ENCODE data around the gene KIRREL3.

The KIRREL3 gene

DNA sequence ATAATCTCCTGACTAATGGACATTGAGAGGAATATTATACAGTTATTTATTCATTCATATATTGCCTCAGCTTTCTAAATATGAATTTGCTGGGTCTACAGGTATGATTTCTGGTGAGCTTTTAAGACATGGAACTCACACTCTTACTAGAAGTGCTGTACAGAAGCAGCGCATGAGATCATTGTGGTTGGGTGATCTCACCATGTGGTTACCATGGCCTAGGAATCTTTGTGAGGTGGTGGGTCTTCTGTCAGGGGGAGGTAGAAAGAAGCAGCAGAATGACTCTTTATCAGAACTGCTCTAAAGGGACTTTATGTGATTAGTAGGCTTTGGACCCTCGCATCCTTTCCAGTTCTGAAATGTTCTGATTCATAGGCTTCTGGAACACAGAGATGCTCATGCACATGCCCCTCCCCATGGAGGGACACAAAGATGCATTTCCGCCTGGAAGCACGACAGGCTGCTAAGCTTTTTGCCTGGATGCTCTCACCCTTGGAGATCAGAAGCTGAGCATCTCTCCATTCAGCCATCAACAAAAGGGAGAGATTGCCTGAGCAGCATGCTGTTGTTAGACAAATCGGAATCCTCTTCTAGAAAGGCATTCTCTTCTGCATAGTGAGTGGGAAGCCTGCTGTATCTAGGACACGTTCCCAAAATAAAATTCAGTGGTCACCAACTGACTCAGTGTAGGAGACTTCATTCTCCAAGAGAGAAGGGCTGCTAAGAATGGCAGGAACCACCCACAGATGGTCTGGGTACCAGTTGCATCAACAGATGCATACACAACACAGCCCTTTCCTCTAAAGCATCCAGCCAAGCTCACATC lies 51.3 kb downstream of the KIRREL3 start:
- Histone ChIP-seq H3K27ac (no peak overlapping the region), H3K4me1 (ENCODE audit: control insufficient read depth in 1 of 2, insufficient read depth in 1 of 2, low read depth in 1 of 2, low read length in 1 of 2) (no peaks in the 10 kb centered on the region), H3K27me3 (no peaks in the 10 kb centered on the region), H3K4me3 (ENCODE audit: low read depth in 1 of 2, low read length in 1 of 2) (no peak overlapping the region), H3K9me3 (no peaks in the 10 kb centered on the region), H3K36me3 (no peaks in the 10 kb centered on the region)
- TF ChIP-seq, protein P1, sequence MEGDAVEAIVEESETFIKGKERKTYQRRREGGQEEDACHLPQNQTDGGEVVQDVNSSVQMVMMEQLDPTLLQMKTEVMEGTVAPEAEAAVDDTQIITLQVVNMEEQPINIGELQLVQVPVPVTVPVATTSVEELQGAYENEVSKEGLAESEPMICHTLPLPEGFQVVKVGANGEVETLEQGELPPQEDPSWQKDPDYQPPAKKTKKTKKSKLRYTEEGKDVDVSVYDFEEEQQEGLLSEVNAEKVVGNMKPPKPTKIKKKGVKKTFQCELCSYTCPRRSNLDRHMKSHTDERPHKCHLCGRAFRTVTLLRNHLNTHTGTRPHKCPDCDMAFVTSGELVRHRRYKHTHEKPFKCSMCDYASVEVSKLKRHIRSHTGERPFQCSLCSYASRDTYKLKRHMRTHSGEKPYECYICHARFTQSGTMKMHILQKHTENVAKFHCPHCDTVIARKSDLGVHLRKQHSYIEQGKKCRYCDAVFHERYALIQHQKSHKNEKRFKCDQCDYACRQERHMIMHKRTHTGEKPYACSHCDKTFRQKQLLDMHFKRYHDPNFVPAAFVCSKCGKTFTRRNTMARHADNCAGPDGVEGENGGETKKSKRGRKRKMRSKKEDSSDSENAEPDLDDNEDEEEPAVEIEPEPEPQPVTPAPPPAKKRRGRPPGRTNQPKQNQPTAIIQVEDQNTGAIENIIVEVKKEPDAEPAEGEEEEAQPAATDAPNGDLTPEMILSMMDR (IDR thresholded peaks at IDR 0.05), result no peak

DNA sequence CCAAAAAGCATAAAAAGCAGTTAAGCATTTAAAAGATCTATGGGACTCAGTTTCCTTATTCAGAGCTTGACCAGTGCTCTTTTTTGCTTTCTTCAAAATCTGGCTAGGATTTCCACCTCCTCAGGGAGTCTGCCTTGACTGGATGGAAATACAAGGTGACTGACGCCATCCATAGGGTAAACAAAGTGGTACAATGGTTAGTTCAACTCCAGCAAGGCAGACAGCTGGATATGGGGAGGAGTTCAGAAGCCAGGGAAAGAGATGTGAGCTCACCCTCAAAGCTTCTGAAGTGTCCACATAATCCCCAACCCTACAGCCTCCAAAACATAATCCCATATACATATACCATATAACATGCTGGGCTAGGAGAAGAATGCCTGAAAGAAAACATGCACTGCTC lies 52.0 kb downstream of the KIRREL3 start:
- no peaks in the 10 kb centered on the region for H3K36me3 ChIP-seq
- H3K9me3 ChIP-seq, result no peaks in the 10 kb centered on the region
- H3K27ac ChIP-seq, result no peak overlapping the region
- no peaks in the 10 kb centered on the region for H3K27me3 ChIP-seq
- TF ChIP-seq, protein P1 (IDR thresholded peaks at IDR 0.05), result no peak
- no peak overlapping the region for H3K4me3 ChIP-seq (ENCODE audit: low read depth in 1 of 2, low read length in 1 of 2)
- H3K4me1 ChIP-seq (ENCODE audit: control insufficient read depth in 1 of 2, insufficient read depth in 1 of 2, low read depth in 1 of 2, low read length in 1 of 2), result no peaks in the 10 kb centered on the region

DNA sequence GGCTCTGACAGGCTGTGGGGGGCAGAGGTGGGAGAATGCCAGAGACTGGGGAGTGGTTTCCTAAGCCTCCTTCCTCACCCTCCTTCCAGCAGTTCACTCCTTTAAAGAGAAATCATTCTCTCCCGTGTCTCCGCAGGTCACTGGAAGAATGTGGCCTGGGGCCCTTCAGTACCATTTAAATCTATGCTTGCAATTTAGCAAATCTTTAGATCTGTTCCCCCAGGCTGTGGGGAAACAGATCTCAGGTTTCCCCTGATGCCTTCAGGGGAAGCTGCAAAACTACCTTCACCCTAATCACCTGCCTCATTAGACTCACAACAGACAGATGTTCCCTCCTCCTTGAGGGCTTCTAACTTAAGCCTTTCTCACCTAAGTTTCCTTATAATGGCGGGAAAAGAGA lies 55.3 kb downstream of the KIRREL3 start:
- H3K27me3 ChIP-seq, result no peaks in the 10 kb centered on the region
- H3K4me1 ChIP-seq (ENCODE audit: control insufficient read depth in 1 of 2, insufficient read depth in 1 of 2, low read depth in 1 of 2, low read length in 1 of 2), result no peaks in the 10 kb centered on the region
- no peak overlapping the region for H3K27ac ChIP-seq
- TF ChIP-seq, protein P1 (IDR thresholded peaks at IDR 0.05), result no peak
- no peak overlapping the region for H3K4me3 ChIP-seq (ENCODE audit: low read depth in 1 of 2, low read length in 1 of 2)
- H3K36me3 ChIP-seq, result no peaks in the 10 kb centered on the region
- no peaks in the 10 kb centered on the region for H3K9me3 ChIP-seq

DNA sequence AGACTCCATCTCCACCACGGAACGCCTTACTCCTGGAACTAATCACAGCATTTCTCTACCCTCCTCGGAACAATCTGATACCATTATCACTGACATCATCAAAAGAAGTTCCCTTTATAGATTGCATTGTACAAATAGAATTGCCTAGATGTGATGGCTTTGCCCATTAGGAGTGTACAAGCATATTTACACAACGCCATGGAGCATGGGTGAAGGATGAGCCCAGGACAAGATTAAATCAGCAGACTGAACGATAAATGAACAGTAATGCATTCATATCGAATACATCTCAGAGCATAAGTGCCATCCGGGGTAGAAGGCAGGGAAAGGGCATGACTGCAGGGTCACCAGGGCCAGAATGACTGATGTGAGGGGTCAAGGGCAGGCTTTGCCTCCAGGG lies 57.3 kb downstream of the KIRREL3 start:
- Histone ChIP-seq H3K9me3 (no peaks in the 10 kb centered on the region), H3K27me3 (no peaks in the 10 kb centered on the region), H3K36me3 (no peaks in the 10 kb centered on the region), H3K4me3 (ENCODE audit: low read depth in 1 of 2, low read length in 1 of 2) (no peak overlapping the region), H3K27ac (no peak overlapping the region), H3K4me1 (ENCODE audit: control insufficient read depth in 1 of 2, insufficient read depth in 1 of 2, low read depth in 1 of 2, low read length in 1 of 2) (no peaks in the 10 kb centered on the region)
- TF ChIP-seq, protein P1 (IDR thresholded peaks at IDR 0.05), result no peak

DNA sequence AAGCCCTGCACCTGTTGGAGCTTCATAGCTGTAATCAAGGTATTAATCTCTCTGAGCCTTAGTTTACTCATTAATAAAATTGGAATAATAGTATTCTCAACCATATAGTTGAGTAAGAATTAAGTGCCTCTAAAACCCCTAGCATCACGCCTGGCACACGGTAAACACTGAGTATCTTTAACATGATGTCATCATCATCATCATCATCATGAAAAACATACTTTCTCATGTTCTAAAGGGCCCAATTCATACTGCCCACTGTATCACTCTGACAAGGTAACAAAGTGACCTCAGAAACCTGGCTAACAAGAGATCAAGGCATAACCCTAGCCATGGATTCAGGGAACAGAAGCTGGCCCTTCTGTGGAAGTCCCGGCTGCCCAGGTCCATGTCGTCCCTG lies 58.4 kb downstream of the KIRREL3 start:
- Histone ChIP-seq H3K4me1 (ENCODE audit: control insufficient read depth in 1 of 2, insufficient read depth in 1 of 2, low read depth in 1 of 2, low read length in 1 of 2) (no peaks in the 10 kb centered on the region), H3K4me3 (ENCODE audit: low read depth in 1 of 2, low read length in 1 of 2) (no peak overlapping the region), H3K27me3 (no peaks in the 10 kb centered on the region), H3K27ac (no peak overlapping the region), H3K9me3 (no peaks in the 10 kb centered on the region), H3K36me3 (no peaks in the 10 kb centered on the region)
- TF ChIP-seq, protein P1 (IDR thresholded peaks at IDR 0.05), result no peak

All from neutrophil (primary cell).